SJSA1 (cell line): Measurements from ENCODE around the gene TMEM41B. TPM values are rescaled to one million over a fixed set of nuclear protein-coding genes. Genes with fewer than 3 reads are reported as not detected.
A peak's percentile ranks its signal among the peaks of the same experiment; 100 is the strongest.
"Not testable (repeated sequence)": the region's sequence is repeated elsewhere in the genome, so short reads cannot be mapped to it uniquely, and the experiment has no call there.

Experiments
- DNase-seq, 2 experiments: peaks; one replicate each; pipeline ENCODE4 v3.0.0-alpha.2; 2015 to 2020; ENCODE audit warnings: low spot score in 2 of 2, low read depth in 1 of 2
- H3K27ac ChIP-seq: fragments of 250-450 bp; sonication (Bioruptor Pico); 2 replicates; pipeline ENCODE4 v1.5.1; 2020; ENCODE audit warnings: mild to moderate bottlenecking, moderate library complexity
- H3K27me3 ChIP-seq: fragments of 250-450 bp; sonication (Bioruptor Pico); replicated peaks from 2 replicates; pipeline ENCODE4 v1.5.1; 2020; ENCODE audit warnings: mild to moderate bottlenecking, moderate library complexity
- H3K36me3 ChIP-seq: fragments of 250-450 bp; sonication (Bioruptor Pico); 2 replicates; pipeline ENCODE4 v1.5.1; 2020; ENCODE audit warnings: mild to moderate bottlenecking
- H3K4me1 ChIP-seq: fragments of 250-450 bp; sonication (Bioruptor Pico); replicated peaks from 2 replicates; pipeline ENCODE4 v1.6.1; 2021; ENCODE audit warnings: mild to moderate bottlenecking
- H3K4me3 ChIP-seq: fragments of 250-450 bp; sonication (Bioruptor Pico); 2 replicates; pipeline ENCODE4 v1.5.1; 2020; ENCODE audit warnings: mild to moderate bottlenecking
- H3K9me3 ChIP-seq: fragments of 250-450 bp; sonication (Bioruptor Pico); replicated peaks from 2 replicates; pipeline ENCODE4 v1.5.1; 2020; ENCODE audit warnings: mild to moderate bottlenecking
- total RNA-seq: library from RNA; depleted of rRNA; stranded (reverse); fragments of >200 nt; shearing (Covaris generic); gene quantifications from 2 replicates; pipeline ENCODE4 v1.2.3, GENCODE V29; 2014; rRNA removed

TMEM41B gene
- total RNA-seq, 1 experiment from 2014 or later: 30.3 TPM

- no peak for DNase-seq
- Histone ChIP-seq H3K4me3 (no peak overlapping the region), H3K27ac (no peak overlapping the region), H3K36me3 (peaks cover 4% of the 10 kb centered on the region; the same call in 1 of the 2 replicates), H3K9me3 (no peaks in the 10 kb centered on the region), H3K4me1 (no peaks in the 10 kb centered on the region), H3K27me3 (no peaks in the 10 kb centered on the region)
Observed at GRCh38 chr11:9259981-9260837, 54.2 kb downstream of the TMEM41B start.

GRCh38 chr11:9258279-9258678 lies 56.1 kb downstream of the TMEM41B start:
- H3K36me3 ChIP-seq, DNase-seq, H3K27ac ChIP-seq, H3K9me3 ChIP-seq, H3K4me1 ChIP-seq, H3K4me3 ChIP-seq, H3K27me3 ChIP-seq: not testable (repeated sequence)

- H3K27me3 ChIP-seq: no peaks in the 10 kb centered on the region
- no peak overlapping the region for H3K4me3 ChIP-seq
- H3K4me1 ChIP-seq: peaks cover 4% of the 10 kb centered on the region; the same call in 1 of the 2 replicates
- no peaks in the 10 kb centered on the region for H3K9me3 ChIP-seq
- H3K27ac ChIP-seq: no peak overlapping the region
- no peak for DNase-seq
- H3K36me3 ChIP-seq: no peaks in the 10 kb centered on the region
Observed at GRCh38 chr11:9254416-9254815, 60.0 kb downstream of the TMEM41B start.

- Histone ChIP-seq H3K4me1 (peaks cover 4% of the 10 kb centered on the region; the same call in 1 of the 2 replicates), H3K27ac (no peak overlapping the region), H3K27me3 (no peaks in the 10 kb centered on the region), H3K4me3 (no peak overlapping the region), H3K36me3 (no peaks in the 10 kb centered on the region), H3K9me3 (no peaks in the 10 kb centered on the region)
- DNase-seq: no peak
Observed at GRCh38 chr11:9253086-9253485, 61.3 kb downstream of the TMEM41B start.

GRCh38 chr11:9251311-9251710 lies 63.1 kb downstream of the TMEM41B start:
- Histone ChIP-seq H3K27ac (no peak overlapping the region), H3K9me3 (no peaks in the 10 kb centered on the region), H3K27me3 (no peaks in the 10 kb centered on the region), H3K4me1 (peaks cover 4% of the 10 kb centered on the region; the same call in 1 of the 2 replicates), H3K36me3 (no peaks in the 10 kb centered on the region), H3K4me3 (no peak overlapping the region)
- DNase-seq: no peak

- Histone ChIP-seq H3K4me3 (no peak overlapping the region), H3K9me3 (no peaks in the 10 kb centered on the region), H3K27ac (no peak overlapping the region), H3K4me1 (peaks cover 4% of the 10 kb centered on the region; the same call in 1 of the 2 replicates), H3K36me3 (no peaks in the 10 kb centered on the region), H3K27me3 (no peaks in the 10 kb centered on the region)
- DNase-seq: peak in 1 of 2 experiments; percentile 24
Observed at GRCh38 chr11:9250139-9250582, 64.2 kb downstream of the TMEM41B start.

- Histone ChIP-seq H3K4me1 (peaks cover 4% of the 10 kb centered on the region; the same call in 1 of the 2 replicates), H3K9me3 (no peaks in the 10 kb centered on the region), H3K27ac (no peak overlapping the region), H3K36me3 (no peaks in the 10 kb centered on the region), H3K27me3 (no peaks in the 10 kb centered on the region), H3K4me3 (no peak overlapping the region)
- no peak for DNase-seq
Observed at GRCh38 chr11:9249252-9249651, 65.1 kb downstream of the TMEM41B start.

- no peaks in the 10 kb centered on the region for H3K9me3 ChIP-seq
Observed at GRCh38 chr11:9247863-9248262, 66.5 kb downstream of the TMEM41B start.

GRCh38 chr11:9236242-9236641 lies 78.2 kb downstream of the TMEM41B start:
- DNase-seq, H3K4me1 ChIP-seq, H3K27ac ChIP-seq, H3K27me3 ChIP-seq, H3K9me3 ChIP-seq, H3K4me3 ChIP-seq, H3K36me3 ChIP-seq: not testable (repeated sequence)

More at GRCh38 chr11:9247863-9248262, 66.5 kb downstream of the TMEM41B start:
- Histone ChIP-seq H3K4me3 (no peak overlapping the region), H3K27me3 (no peaks in the 10 kb centered on the region), H3K4me1 (peaks cover 4% of the 10 kb centered on the region; the same call in 1 of the 2 replicates), H3K27ac (no peak overlapping the region), H3K36me3 (no peaks in the 10 kb centered on the region)
- no peak for DNase-seq

GRCh38 chr11:9232482-9232881 lies 81.9 kb downstream of the TMEM41B start:
- no peaks in the 10 kb centered on the region for H3K36me3 ChIP-seq
- no peak overlapping the region for H3K27ac ChIP-seq
- no peaks in the 10 kb centered on the region for H3K9me3 ChIP-seq
- DNase-seq: no peak
- H3K27me3 ChIP-seq: no peaks in the 10 kb centered on the region
- no peak overlapping the region for H3K4me3 ChIP-seq
- H3K4me1 ChIP-seq: 0 out of 2 replicates have a peak, but pooled peaks cover 4% of the 10 kb centered on the region

- H3K27ac ChIP-seq: no peak overlapping the region
- no peaks in the 10 kb centered on the region for H3K9me3 ChIP-seq
- H3K4me3 ChIP-seq: no peak overlapping the region
- no peaks in the 10 kb centered on the region for H3K27me3 ChIP-seq
- DNase-seq: peak in 1 of 2 experiments; percentile 29
- no peaks in the 10 kb centered on the region for H3K36me3 ChIP-seq
- 0 out of 2 replicates have a peak, but pooled peaks cover 4% of the 10 kb centered on the region for H3K4me1 ChIP-seq
Observed at GRCh38 chr11:9231848-9232177, 82.6 kb downstream of the TMEM41B start.

Other genes with a start within 250 kb of the TMEM41B start
- not detected in 2 replicates for gene SCUBE2, start 223.0 kb downstream of the TMEM41B start, total RNA-seq
- 29.4 and 44.6 TPM in 2 replicates for gene DENND5A, start 49.2 kb downstream of the TMEM41B start, total RNA-seq
- 31.0 and 49.2 TPM in 2 replicates for gene IPO7, start 70.1 kb upstream of the TMEM41B start, total RNA-seq
- gene ZNF143, start 146.4 kb upstream of the TMEM41B start, total RNA-seq: 16.9 and 24.0 TPM in 2 replicates